Ectodermal cell (in vitro differentiated cells): Measurements from ENCODE around the gene VCL.
"Not testable (repeated sequence)": the region's sequence is repeated elsewhere in the genome, so short reads cannot be mapped to it uniquely, and the experiment has no call there.

Experiments
- H3K27ac ChIP-seq: 2 replicates; pipeline ENCODE4 v1.7.0; 2013; ENCODE audit warnings: mild to moderate bottlenecking, low read depth, low read length; ENCODE audit not compliant: insufficient read depth, poor library complexity, severe bottlenecking
- H3K27me3 ChIP-seq: 2 replicates; pipeline ENCODE4 v1.7.0; 2013; ENCODE audit warnings: mild to moderate bottlenecking, low read length; ENCODE audit not compliant: insufficient read depth, control insufficient read depth, poor library complexity, severe bottlenecking
- H3K36me3 ChIP-seq: one replicate; pipeline ENCODE4 v1.7.0; 2013; ENCODE audit warnings: low read length; ENCODE audit not compliant: control insufficient read depth, insufficient read depth
- H3K4me1 ChIP-seq: one replicate; pipeline ENCODE4 v1.7.0; 2013; ENCODE audit warnings: low read length; ENCODE audit not compliant: control insufficient read depth, insufficient read depth
- H3K4me3 ChIP-seq: 2 replicates; pipeline ENCODE4 v1.7.0; 2013; ENCODE audit warnings: low read depth, low read length, control low read depth; ENCODE audit not compliant: insufficient read depth
- H3K9me3 ChIP-seq: 2 replicates; pipeline ENCODE4 v1.7.0; 2013; ENCODE audit warnings: mild to moderate bottlenecking, low read length, moderate library complexity; ENCODE audit not compliant: control insufficient read depth
- WGBS, 2 experiments: methylation state at CpG; one replicate each; pipeline ENCODE4 v1.1.7; 2013; ENCODE audit warnings: missing lambda C conversion rate in 2 of 2; 5-methylcytosine and 5-hydroxymethylcytosine counted together

VCL gene

GRCh38 chr10:74055383-74056049 is 57.6 kb downstream of the VCL start:
- Histone ChIP-seq H3K27me3 (no peaks in the 10 kb centered on the region), H3K4me3 (no peak overlapping the region), H3K9me3 (no peaks in the 10 kb centered on the region), H3K27ac (no peak overlapping the region), H3K4me1 (no peaks in the 10 kb centered on the region), H3K36me3 (no peaks in the 10 kb centered on the region)
- WGBS, 2 experiments, result 89 to 97% methylated on average over 2 of the region's 4 CpGs

GRCh38 chr10:74056050-74056818 is 58.3 kb downstream of the VCL start:
- Histone ChIP-seq H3K4me3 (no peak overlapping the region), H3K9me3 (no peaks in the 10 kb centered on the region), H3K4me1 (no peaks in the 10 kb centered on the region), H3K27ac (no peak overlapping the region), H3K27me3 (no peaks in the 10 kb centered on the region), H3K36me3 (no peaks in the 10 kb centered on the region)
- WGBS, 2 experiments, result 93% methylated on average over 2 of the region's 2 CpGs

GRCh38 chr10:74058071-74058470 is 60.2 kb downstream of the VCL start:
- no peaks in the 10 kb centered on the region for H3K4me1 ChIP-seq
- no peak overlapping the region for H3K27ac ChIP-seq
- 90 to 95% methylated on average over 4 of the region's 4 CpGs for WGBS, 2 experiments
- no peak overlapping the region for H3K4me3 ChIP-seq
- no peaks in the 10 kb centered on the region for H3K9me3 ChIP-seq
- peaks cover 5% of the 10 kb centered on the region for H3K36me3 ChIP-seq
- no peaks in the 10 kb centered on the region for H3K27me3 ChIP-seq

- no peaks in the 10 kb centered on the region for H3K4me1 ChIP-seq
- peaks cover 8% of the 10 kb centered on the region for H3K36me3 ChIP-seq
- no peak overlapping the region for H3K4me3 ChIP-seq
- H3K27me3 ChIP-seq, result no peaks in the 10 kb centered on the region
- 92 to 95% methylated on average over 7 of the region's 7 CpGs for WGBS, 2 experiments
- no peak overlapping the region for H3K27ac ChIP-seq
- no peaks in the 10 kb centered on the region for H3K9me3 ChIP-seq
Measured at GRCh38 chr10:74058658-74059057, 60.7 kb downstream of the VCL start.

GRCh38 chr10:74061104-74061503 is 63.2 kb downstream of the VCL start:
- no peak overlapping the region for H3K4me3 ChIP-seq
- H3K36me3 ChIP-seq, result peaks cover 11% of the 10 kb centered on the region
- no peaks in the 10 kb centered on the region for H3K27me3 ChIP-seq
- no peak overlapping the region for H3K27ac ChIP-seq
- no peaks in the 10 kb centered on the region for H3K9me3 ChIP-seq
- H3K4me1 ChIP-seq, result no peaks in the 10 kb centered on the region

- H3K9me3 ChIP-seq, H3K27ac ChIP-seq, H3K4me1 ChIP-seq, H3K4me3 ChIP-seq, H3K27me3 ChIP-seq: not testable (repeated sequence)
- H3K36me3 ChIP-seq, result peaks cover 11% of the 10 kb centered on the region
- 93 to 100% methylated on average over 2 of the region's 2 CpGs for WGBS, 2 experiments
Measured at GRCh38 chr10:74061978-74062377, 64.1 kb downstream of the VCL start.

- H3K27ac ChIP-seq, result no peak overlapping the region
- no peaks in the 10 kb centered on the region for H3K27me3 ChIP-seq
- peaks cover 11% of the 10 kb centered on the region for H3K36me3 ChIP-seq
- H3K4me1 ChIP-seq, result no peaks in the 10 kb centered on the region
- H3K4me3 ChIP-seq, result no peak overlapping the region
- H3K9me3 ChIP-seq, result no peaks in the 10 kb centered on the region
Measured at GRCh38 chr10:74063256-74063655, 65.3 kb downstream of the VCL start.

- WGBS, 2 experiments, result 92 to 95% methylated on average over 4 of the region's 4 CpGs
- H3K9me3 ChIP-seq, result no peaks in the 10 kb centered on the region
- no peaks in the 10 kb centered on the region for H3K27me3 ChIP-seq
- H3K4me3 ChIP-seq, result no peak overlapping the region
- no peak overlapping the region for H3K27ac ChIP-seq
- H3K36me3 ChIP-seq, result peaks cover 10% of the 10 kb centered on the region
- H3K4me1 ChIP-seq, result no peaks in the 10 kb centered on the region
Measured at GRCh38 chr10:74067373-74068352, 69.7 kb downstream of the VCL start.

GRCh38 chr10:74071157-74071556 is 73.2 kb downstream of the VCL start:
- Histone ChIP-seq H3K27me3 (no peaks in the 10 kb centered on the region), H3K27ac (no peak overlapping the region), H3K4me1 (no peaks in the 10 kb centered on the region), H3K9me3 (no peaks in the 10 kb centered on the region), H3K4me3 (no peak overlapping the region), H3K36me3 (peaks cover 3% of the 10 kb centered on the region)

- no peaks in the 10 kb centered on the region for H3K9me3 ChIP-seq
- 89 to 94% methylated on average over 6 of the region's 6 CpGs for WGBS, 2 experiments
- no peaks in the 10 kb centered on the region for H3K4me1 ChIP-seq
- H3K27ac ChIP-seq, result no peak overlapping the region
- peaks cover 3% of the 10 kb centered on the region for H3K36me3 ChIP-seq
- no peaks in the 10 kb centered on the region for H3K27me3 ChIP-seq
- H3K4me3 ChIP-seq, result no peak overlapping the region
Measured at GRCh38 chr10:74072503-74072902, 74.6 kb downstream of the VCL start.
